ENCODE data around the gene PDCD1LG2. TPM values are rescaled to one million over a fixed set of nuclear protein-coding genes. Genes with fewer than 3 reads are reported as not detected.

The PDCD1LG2 gene
- total RNA-seq, 1 donor from 2014 or later = 2.8 TPM

DNA sequence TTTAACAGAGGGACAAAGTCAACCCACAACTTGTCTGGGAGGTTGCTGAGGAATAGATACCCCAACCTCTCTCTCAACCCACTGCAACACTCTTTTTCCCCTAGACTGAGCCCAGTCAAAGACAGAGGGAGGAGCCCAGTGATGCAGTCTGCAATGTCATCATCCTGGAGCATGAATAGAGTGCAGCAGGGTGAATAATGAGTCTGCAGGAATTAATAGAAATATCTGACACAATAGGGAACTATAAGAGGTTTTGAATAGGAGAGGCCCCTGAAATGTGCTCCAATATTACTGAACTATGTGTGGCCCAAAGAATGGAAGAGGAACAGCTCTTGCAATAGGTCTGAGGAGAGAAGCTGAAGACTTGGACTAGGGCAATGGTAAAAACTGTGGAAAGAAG is 59.1 kb downstream of the PDCD1LG2 start:
- Mint-ChIP-seq H3K4me3 (no peak overlapping the region), H3K9me3 (no peaks in the 10 kb centered on the region), H3K27me3 (no peaks in the 10 kb centered on the region), H3K4me1 (peaks cover 21% of the 10 kb centered on the region), H3K36me3 (ENCODE audit: low read depth) (no peaks in the 10 kb centered on the region), H3K27ac (no peak overlapping the region)
- ATAC-seq (ENCODE audit: low read depth) (no peak), DNase-seq (no peak)
- CTCF ChIA-PET = no interaction called here
- POLR2A ChIA-PET = interaction anchor here (2.0 kb wide), 1 partner anchor 14 kb away, joined by 12 read pairs; no protein-coding TSS in a partner anchor
- intact Hi-C loops (cut with micrococcal nuclease) = loop anchor here (1.0 kb wide), 1 partner anchor 9 kb away; no protein-coding TSS in a partner anchor
- TF ChIP-seq, protein P1, sequence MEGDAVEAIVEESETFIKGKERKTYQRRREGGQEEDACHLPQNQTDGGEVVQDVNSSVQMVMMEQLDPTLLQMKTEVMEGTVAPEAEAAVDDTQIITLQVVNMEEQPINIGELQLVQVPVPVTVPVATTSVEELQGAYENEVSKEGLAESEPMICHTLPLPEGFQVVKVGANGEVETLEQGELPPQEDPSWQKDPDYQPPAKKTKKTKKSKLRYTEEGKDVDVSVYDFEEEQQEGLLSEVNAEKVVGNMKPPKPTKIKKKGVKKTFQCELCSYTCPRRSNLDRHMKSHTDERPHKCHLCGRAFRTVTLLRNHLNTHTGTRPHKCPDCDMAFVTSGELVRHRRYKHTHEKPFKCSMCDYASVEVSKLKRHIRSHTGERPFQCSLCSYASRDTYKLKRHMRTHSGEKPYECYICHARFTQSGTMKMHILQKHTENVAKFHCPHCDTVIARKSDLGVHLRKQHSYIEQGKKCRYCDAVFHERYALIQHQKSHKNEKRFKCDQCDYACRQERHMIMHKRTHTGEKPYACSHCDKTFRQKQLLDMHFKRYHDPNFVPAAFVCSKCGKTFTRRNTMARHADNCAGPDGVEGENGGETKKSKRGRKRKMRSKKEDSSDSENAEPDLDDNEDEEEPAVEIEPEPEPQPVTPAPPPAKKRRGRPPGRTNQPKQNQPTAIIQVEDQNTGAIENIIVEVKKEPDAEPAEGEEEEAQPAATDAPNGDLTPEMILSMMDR (IDR thresholded peaks at IDR 0.05) = no peak

DNA sequence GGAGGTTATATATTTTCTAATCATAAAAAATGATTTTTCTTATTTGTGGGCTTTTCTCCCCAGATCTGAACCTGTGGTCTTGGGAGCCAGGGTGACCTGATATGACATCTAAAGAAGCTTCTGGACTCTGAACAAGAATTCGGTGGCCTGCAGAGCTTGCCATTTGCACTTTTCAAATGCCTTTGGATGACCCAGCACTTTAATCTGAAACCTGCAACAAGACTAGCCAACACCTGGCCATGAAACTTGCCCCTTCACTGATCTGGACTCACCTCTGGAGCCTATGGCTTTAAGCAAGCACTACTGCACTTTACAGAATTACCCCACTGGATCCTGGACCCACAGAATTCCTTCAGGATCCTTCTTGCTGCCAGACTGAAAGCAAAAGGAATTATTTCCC is 59.6 kb downstream of the PDCD1LG2 start:
- intact Hi-C loops (cut with micrococcal nuclease) = loop anchor here (1.0 kb wide), 1 partner anchor 8 kb away; no protein-coding TSS in a partner anchor
- CTCF ChIA-PET = interaction anchor here (1.0 kb wide), 1 partner anchor 37 kb away, joined by 3 read pairs; no protein-coding TSS in a partner anchor
- TF ChIP-seq, protein P1 (IDR thresholded peaks at IDR 0.05) = no peak
- Mint-ChIP-seq H3K36me3 (ENCODE audit: low read depth) (peaks cover 3% of the 10 kb centered on the region), H3K4me1 (peaks cover 18% of the 10 kb centered on the region), H3K27ac (no peak overlapping the region), H3K4me3 (no peak overlapping the region), H3K9me3 (peaks cover 2% of the 10 kb centered on the region), H3K27me3 (no peaks in the 10 kb centered on the region)
- DNase-seq (no peak), ATAC-seq (ENCODE audit: low read depth) (no peak)
- POLR2A ChIA-PET = interaction anchor here (0.5 to 2.0 kb wide), 6 partner anchors 13 to 106 kb away, joined by 3 to 12 read pairs (median 4); no protein-coding TSS in a partner anchor

DNA sequence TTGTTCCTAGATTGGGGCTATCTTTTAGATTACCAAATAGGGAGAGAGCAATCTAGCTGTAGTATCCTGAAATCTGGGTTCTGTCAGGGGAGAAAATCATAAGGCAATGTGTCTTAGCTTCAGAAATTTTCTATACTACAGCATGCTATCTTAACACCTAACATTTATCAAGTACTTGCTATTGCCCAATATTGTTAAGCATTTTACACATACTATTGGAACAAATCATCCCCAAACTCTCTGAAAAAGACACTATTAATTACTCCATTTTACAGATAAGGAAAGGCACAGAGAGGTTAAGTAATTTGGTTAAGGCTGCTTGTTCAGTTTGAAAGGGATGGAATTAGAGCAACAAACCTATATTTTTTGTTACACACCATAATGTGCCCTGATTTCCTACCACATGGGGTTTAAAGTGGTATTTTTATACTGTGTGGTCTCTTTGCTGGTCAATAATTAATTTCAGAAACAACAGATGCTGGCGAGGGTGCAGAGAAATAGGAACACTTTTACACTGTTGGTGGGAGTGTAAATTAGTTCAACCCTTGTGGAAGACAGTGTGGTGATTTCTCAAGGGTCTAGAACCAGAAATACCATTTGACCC is 61.4 kb downstream of the PDCD1LG2 start:
- Mint-ChIP-seq H3K4me3 (no peak overlapping the region), H3K27me3 (no peaks in the 10 kb centered on the region), H3K9me3 (peaks cover 2% of the 10 kb centered on the region), H3K27ac (no peak overlapping the region), H3K4me1 (peaks cover 11% of the 10 kb centered on the region), H3K36me3 (ENCODE audit: low read depth) (peaks cover 3% of the 10 kb centered on the region)
- POLR2A ChIA-PET = no interaction called here
- DNase-seq (no peak), ATAC-seq (ENCODE audit: low read depth) (no peak)
- intact Hi-C loops (cut with micrococcal nuclease) = no loop called here
- TF ChIP-seq, protein P1 (IDR thresholded peaks at IDR 0.05) = no peak
- CTCF ChIA-PET = no interaction called here

DNA sequence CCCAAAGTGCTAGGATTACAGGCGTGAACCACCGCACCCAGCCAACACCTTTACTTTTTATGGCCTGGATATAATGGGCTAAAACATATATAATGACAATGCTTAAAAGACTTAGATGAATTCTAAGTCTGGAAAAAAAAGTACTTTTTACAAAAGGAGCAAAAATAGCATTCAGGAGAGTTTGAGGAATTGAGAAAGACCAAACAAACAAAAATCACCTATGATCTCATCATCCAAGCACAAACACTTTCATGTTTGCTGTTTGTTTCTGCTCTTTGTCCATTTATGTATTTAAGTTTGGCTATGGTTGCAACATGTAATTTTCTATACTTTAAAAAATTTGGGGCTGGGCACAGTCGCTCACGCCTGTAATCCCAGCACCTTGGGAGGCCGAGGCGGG is 63.8 kb downstream of the PDCD1LG2 start:
- ATAC-seq (ENCODE audit: low read depth) (no peak), DNase-seq (no peak)
- H3K9me3 Mint-ChIP-seq = peaks cover 2% of the 10 kb centered on the region
- H3K36me3 Mint-ChIP-seq (ENCODE audit: low read depth) = peaks cover 6% of the 10 kb centered on the region
- POLR2A ChIA-PET = interaction anchor here (0.6 to 1.4 kb wide), 5 partner anchors 9 to 135 kb away, joined by 3 to 8 read pairs (median 4); no protein-coding TSS in a partner anchor
- H3K27me3 Mint-ChIP-seq = no peaks in the 10 kb centered on the region
- TF ChIP-seq, protein P1 (IDR thresholded peaks at IDR 0.05) = no peak
- intact Hi-C loops (cut with micrococcal nuclease) = no loop called here
- no peak overlapping the region for H3K27ac Mint-ChIP-seq
- CTCF ChIA-PET = no interaction called here
- peaks cover 20% of the 10 kb centered on the region for H3K4me1 Mint-ChIP-seq
- H3K4me3 Mint-ChIP-seq = no peak overlapping the region

DNA sequence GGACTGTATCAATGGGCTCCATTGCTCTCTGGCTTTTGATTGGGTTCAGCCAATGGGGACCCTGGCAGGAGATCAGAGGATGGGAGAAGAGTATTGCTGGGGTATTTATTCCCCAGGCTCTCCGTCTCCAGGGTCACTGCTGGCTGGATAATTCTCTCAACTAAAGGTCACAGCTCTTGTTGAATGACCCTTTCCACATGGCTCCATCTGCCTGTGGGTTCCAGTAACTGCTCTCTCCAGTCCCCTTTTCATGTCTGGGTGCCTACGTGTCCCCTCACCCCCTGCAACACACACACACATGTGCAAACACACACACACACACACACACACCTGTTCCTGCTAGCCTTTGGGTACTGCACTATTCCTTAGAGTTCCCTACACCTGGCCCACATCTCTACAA is 64.7 kb downstream of the PDCD1LG2 start:
- ChIA-PET POLR2A (interaction anchor here (1.2 to 1.4 kb wide), 2 partner anchors 8 to 136 kb away, joined by 4 to 8 read pairs; no protein-coding TSS in a partner anchor), CTCF (no interaction called here)
- Mint-ChIP-seq H3K27me3 (no peaks in the 10 kb centered on the region), H3K4me3 (no peak overlapping the region), H3K27ac (no peak overlapping the region), H3K4me1 (peaks cover 22% of the 10 kb centered on the region), H3K9me3 (peaks cover 2% of the 10 kb centered on the region), H3K36me3 (ENCODE audit: low read depth) (peaks cover 6% of the 10 kb centered on the region)
- ATAC-seq (ENCODE audit: low read depth) = no peak
- TF ChIP-seq, protein P1 (IDR thresholded peaks at IDR 0.05) = no peak
- intact Hi-C loops (cut with micrococcal nuclease) = no loop called here
- no peak for DNase-seq

All from activated B cell treated with CpG ODN at 0.5 μM for 24 hours (primary cell).